ENCODE data around the gene ACP7.
"Not testable (repeated sequence)": the region's sequence is repeated elsewhere in the genome, so short reads cannot be mapped to it uniquely, and the experiment has no call there.

ACP7 gene

DNA sequence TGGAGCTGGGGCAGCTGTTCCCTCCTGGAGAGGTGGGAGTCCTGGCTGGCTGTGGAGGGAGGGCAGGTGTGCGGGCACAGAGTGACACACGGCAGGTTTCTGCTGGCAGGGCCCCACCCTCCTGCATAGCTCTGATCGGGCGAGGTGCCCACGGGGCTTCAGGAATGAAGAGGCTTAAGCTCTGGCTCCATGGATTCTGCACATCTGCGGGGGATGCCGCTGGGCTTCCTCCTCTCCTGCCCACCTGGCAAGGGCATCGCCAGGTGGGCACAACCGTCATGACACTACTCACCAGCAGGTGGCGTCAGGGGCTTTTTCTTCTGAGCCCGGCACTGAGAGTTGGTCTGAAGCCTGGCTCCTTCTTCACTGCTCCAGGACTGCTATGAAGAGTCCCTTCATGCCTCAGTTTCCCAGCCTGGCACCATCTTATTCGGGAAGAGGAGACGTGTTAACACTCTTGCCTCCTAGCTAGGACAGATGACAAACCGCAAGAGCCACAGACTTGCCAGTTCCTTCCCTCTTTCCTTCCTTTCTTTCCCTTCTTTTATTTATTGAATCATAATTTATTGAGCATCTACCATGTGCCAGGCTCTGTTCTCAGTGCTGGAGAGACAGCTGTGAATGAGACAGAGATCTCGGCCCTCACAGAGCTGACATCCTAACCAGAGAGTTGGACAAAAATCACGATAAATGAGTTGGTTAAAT lies 26.2 kb downstream of the ACP7 start:
- DNase-seq, result no peak

DNA sequence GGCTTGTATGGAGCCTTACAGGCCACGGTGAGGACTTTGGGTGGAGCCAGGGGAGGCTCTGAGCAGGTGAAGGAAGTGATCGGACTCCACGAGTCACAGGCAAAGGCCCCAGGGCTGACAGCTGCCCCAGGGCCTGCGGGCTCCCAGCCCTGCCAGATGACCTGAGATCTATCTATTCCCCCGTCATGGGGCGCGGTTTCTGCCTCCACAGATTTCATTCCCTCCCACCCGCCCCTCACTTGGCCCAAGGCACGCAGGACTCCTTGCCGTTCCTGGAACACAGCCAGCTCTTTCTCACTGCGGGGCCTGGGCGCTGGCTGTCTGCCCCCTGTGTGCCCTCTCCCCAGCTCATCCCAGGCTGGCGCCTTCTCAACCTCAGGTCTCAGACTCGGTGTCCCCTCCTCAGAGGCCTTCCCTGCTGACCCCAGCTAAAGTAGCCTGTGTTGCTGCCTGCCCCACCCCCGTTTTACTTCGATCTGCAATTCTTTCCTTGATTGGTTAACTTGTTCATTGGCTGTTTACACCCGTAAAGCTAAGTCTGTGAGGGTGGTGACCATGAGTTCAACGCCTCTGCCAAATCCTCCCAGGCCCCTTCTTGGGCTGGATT lies 27.5 kb downstream of the ACP7 start:
- no peak for DNase-seq

DNA sequence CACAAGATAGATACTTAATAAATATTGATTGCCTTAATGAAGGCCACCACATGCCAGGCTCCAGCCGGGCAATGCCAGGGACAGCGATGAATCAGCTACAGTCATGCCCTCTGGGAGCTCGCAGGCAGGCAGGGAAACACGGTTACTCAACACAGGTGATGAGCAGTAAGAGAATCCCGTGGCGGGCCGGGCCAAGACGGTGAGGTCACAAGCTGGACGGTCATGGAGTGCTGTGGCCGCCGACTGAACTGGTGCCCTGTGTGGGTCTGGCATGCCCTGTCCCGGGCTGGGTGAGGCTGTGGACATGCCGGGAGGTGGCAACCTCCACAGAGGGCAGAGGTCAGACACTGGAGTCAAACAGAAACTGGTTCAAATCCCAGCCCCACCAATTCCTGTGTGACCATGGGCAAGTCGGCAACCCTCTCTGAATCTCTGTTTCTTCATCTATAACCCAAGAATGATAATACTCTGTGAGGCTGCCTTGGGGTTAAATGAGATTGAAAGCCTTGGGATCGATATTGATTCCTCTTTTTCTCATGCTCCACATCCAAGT lies 28.2 kb downstream of the ACP7 start:
- no peak for DNase-seq

DNA sequence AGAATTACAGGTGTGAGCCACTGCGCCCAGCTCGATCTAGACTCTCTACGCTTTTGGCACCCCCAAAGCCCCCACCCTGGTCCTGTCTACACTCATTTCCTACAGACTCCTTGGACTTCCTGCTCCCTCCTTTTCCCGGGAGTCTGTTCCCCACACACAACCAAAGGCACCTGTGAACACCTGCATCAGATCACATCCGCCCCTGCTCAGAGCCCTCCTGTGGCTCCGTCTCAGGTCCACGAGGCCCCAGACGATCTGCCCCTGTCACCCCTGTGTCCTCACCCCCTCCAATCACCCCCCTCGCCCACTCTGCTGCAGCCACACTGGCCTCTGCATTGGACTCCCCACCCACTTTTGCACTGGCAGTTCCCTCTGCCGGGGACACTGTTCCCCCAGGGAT lies 29.0 kb downstream of the ACP7 start:
- no peak for DNase-seq

DNA sequence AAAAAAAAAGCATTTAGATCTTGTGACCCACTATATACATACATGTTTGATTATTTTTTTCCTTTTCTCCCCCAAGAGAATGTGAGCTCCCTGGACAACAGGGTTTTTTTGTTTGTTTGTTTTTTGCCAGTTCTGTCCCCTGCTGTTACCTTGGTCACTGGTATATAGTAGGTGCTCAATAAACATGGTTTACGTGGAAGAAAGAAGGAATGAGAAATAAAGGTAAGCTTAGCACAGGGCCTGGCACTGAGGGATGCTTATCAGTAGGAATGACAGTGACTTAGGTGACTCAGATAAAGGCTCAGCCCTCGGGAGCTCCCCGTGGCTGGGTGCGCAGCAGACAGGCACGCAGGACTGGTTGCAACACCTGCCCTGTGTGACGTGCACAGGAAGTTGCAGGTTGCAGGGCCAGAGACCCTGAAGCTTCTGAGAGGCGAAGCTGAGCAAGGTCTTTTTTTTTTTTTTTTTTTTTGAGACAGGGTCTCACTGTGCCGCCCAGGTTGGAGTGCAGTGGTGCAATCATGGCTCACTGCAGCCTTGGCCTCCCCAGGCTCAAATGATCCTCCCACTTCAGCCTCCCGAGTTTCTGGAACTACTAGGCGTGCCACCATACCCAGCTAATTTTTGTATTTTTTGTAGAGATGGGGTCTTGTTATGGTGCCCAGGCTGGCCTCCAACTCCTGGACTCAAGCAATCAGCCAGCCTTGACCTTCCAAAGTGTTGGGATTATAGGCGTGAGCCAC lies 31.1 kb downstream of the ACP7 start:
- DNase-seq, result no peak

DNA sequence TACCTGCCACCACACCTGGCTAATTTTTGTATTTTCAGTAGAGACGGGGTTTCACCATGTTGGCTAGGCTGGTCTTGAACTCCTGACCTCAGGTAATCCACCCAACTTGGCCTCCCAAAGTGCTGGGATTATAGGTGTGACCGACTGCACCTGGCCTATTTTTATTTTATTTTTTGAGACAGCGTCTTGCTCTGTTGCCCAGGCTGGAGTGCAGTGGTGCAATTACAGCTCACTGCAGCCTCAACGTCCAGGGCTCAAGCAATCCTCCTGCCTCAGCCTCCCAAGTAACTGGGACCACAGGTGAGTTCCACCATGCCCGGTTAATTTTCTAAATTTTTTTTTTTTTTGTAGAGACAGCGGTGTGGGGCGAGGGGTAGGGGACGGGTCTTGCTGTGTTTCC lies 32.9 kb downstream of the ACP7 start:
- DNase-seq, result not testable (repeated sequence)

DNA sequence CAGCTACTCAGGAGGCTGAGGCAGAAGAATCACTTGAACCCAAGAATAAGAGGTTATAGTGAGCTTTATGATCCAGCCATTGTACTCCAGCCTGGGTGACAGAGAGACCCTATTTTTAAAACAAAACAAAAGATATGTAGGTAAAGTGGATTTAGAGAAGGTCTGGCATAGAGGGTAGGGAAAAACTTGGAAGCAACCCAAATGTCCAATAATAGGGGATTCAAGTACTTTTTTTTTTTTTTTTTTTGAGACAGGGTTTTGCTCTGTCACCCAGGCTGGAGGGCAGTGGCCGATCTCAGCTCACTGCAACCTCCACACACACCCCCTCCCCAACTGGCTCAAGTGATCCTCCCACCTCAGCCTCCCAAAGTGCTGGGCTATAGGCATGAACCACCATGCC lies 35.7 kb downstream of the ACP7 start:
- DNase-seq, result no peak

DNA sequence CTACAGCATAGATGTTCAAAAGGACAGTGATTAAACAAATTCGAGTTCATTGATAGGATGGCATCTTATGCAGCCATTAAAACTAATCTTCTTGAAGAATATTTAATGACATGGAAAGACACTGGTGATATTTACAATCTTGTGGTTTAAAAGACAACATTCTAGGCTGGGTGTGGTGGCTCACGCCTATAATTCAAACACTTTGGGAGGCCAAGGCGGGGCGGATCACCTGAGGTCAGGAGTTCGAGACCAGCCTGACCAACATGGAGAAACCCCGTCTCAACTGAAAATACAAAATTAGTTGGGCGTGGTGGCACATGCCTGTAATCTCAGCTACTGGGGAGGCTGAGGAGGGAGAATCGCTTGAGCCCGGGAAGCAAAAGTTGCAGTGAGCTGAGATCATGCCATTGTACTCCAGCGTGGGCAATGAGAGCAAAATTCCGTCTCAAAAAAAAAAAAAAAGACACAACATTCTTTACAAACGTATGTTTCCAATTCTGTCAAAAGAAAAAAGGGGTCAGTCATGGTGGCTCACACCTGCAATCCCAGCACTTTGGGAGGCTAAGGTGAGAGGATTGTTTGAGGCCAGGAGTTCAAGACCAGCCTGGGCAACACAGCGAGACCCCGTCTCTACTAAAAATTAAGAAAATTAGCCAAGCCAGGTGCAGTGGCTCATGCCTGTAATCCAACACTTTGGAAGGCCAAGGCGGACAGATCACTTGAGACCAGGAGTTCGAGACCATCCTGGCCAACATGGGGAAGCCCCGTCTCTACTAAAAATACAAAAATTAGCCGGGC lies 39.0 kb downstream of the ACP7 start:
- DNase-seq, result no peak

DNA sequence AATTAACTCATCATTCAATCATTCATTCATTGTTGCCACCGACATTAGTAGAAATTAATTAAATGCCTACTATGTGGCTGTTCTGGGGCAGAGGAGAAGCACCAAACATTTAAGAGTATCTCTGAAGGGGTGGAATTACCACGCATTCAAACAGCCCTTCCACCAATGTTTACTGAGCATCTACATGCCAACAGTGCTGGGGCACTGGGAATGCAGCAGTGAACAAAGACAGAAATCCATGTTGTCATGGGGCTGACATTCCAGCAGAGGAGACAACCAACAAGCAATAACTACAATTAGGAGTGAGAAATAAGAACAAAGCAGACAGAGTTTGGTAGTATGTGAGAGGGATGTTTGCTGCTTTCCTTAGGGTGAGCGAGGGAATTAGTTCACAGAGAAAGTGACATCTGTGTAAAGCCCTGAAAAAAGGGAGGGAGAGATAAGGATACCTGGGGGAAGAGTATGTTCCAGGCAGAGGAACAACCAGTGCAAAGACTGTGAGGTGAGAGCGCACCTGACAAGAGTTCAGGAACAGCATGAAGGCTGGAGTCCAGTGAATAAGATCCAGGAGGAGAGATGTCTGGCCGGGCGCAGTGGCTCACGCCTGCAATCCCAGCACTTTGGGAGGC lies 40.1 kb downstream of the ACP7 start:
- DNase-seq, result no peak

DNA sequence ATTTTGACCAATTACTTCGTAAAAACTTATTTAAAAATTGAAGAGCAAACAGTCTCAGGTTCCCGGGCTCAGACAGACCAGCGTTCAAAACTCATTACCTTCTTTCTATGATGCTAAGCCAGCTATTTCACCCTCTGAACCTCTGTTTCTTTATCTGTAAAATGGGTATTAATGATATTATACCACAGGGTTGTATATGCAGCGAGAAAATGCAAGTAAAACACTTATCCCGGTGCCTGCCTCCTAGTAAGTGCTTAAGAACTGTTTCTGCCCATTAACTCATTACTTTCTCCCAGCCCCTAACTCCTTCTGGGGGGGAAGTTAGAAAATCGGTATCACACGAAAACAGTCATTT lies 41.0 kb downstream of the ACP7 start:
- no peak for DNase-seq

DNA sequence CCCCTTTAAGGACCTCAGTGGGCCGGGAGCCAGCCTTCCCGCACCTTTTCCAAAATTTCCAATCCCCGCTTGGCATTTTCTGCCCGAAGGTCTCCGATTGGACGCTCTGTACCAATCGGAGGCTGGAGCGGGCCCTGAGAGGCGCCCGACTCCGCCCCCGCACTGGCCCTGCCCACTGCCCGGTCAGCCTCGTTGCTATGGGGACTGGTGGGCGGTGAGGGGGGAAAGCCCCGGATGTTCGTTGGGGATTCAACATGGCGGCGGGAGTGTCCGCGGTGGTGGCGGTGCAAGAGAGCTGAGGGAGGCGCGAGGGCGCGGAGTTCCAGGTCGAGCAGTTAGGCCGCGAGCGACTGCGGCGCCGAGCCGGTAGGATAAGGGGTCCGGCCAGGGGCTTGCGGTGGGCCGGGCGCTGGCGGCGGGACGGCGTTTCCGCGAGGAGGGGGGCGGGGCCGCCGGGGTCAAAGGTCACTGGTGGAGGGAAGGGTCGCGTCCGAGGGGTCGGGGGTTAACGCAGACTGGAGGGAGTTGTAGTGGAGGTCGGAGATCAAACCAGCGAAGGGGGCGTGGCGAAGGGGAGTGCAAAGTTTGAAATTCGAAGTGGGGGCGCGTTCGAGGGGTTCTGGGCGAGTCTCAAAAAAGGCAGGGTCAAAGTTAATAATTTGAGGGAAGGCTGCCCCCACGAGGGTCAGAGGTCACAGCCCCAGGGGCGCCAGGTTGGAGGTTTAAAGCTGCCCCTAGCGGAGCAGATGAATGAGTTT lies 41.6 kb downstream of the ACP7 start, which contains the start of gene PAK4:
PAK4 (plus strand) TSS at position 233 of the 758 bp plus-strand sequence. CDS start 43,768 bp downstream, outside the sequence.
- DNase-seq, result peak; percentile 93

DNA sequence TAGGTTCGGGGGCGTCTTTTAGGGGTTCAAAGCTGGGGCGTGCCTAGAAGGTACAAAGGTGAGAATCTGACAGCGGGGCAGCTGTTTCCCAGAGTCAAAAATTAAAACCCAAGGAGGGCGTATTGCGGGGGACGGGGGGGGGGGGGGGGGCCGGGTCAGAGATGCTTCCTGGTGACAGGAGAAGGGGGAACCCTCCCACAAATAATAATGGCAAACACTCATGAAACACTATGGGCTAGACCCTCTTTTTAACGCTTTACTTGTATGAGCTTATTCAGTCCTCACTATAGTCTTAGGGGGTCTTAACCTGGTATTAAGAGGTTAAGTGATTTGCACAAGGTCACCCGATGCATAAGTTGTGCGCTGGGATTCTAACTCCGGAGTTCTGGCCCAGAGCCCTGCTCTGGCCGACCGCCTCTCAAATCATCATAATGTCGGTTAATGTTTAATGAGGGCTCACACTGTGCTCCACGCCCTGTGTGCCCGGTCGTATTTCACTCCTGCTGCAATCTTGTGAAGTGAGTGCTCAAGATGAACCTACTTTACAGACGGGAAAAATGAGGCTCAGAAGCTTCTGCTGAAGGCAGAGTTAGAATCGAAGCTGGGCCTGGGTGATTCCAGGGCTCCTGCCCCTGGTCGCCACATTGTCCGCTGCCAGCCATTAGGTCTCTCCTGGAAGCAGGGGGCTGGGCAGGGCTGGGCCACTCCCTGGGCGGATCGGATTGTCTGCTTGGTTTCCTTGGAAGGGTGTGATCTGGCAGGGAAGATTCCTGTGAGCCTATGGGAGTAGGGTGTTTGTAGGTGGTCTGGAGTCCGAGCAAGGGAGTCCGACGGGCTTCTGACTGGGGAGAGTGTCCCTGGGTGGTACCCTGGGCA lies 42.4 kb downstream of the ACP7 start:
- no peak for DNase-seq

DNA sequence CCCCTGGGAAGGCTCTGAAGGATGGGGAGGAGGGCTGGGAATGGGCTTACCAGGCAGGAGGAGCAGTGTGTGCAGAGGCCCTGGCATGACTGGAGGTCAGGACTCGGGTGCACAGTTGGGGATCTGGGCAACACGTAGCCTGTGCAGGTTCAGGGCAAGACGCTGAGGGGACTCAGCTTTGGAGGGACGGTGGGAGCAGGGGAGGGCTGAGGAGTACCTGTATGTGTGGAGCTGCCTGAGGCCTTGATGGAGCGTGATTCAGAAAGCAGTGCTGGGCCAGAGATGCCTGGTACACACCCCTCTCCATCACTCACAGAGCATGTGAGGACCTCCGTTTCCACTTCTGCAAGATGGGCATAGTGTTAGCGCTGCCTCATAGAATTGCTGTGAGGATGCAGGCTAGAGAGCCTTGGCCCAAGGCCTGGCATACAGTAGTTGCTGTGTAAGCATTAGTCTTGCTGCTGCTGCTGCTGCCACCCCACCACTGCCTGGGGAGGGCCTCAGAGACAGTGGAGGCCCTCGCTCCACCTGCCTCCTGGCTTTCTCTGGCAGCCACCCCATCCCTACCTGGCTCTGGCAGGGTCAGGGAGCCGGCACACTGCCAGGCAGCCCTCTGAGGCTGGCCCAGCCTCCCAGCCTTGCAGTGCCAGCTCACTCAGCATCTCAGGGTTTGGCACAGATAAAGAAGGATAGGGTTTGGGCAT lies 43.8 kb downstream of the ACP7 start:
- no peak for DNase-seq

DNA sequence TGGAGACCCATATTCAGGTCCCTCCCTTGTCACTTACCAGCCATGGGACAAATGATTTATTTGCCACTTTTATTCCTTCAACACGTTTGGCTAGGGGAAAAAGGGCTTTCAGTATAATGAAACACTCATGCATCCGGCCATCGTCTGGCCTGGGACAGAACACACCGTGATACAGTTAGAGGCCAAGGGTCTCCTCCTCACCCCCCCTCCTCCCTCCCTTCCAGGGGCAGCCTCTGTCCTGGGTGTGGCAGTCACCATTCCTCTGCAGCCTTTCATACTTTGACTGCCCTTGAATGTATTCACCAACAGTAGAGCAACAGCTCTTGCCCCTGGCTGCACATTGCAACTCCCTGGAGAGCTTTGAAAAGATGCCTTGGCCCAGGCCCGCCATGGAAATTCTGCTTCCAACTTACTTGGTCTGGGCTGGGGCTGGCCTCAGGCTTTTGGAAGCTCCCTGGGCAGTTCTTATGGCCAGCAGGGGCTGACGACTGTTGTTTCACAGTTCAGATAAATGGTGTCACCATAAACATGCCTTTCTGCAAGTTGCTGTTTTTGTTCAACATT lies 44.4 kb downstream of the ACP7 start:
- DNase-seq, result no peak

DNA sequence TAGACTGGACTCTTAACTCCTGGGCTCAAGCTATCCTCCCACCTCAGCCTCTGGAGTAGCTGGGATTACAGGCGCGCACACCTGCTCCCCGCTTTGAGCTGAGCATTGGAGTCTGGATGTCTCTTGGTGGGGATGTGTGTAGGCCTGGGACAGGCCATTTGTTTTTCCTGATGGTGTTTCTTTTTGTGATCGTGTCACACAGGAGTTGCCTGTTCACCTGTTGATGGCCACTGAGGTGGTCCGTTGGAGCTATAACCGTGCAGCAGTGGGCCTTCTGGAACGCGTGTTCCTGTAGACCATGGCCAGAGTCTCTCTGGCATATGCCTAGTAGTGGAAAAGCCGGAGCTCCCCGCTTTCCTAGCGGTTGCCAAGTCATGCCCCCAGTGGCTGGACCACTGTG lies 44.9 kb downstream of the ACP7 start:
- DNase-seq, result no peak

DNA sequence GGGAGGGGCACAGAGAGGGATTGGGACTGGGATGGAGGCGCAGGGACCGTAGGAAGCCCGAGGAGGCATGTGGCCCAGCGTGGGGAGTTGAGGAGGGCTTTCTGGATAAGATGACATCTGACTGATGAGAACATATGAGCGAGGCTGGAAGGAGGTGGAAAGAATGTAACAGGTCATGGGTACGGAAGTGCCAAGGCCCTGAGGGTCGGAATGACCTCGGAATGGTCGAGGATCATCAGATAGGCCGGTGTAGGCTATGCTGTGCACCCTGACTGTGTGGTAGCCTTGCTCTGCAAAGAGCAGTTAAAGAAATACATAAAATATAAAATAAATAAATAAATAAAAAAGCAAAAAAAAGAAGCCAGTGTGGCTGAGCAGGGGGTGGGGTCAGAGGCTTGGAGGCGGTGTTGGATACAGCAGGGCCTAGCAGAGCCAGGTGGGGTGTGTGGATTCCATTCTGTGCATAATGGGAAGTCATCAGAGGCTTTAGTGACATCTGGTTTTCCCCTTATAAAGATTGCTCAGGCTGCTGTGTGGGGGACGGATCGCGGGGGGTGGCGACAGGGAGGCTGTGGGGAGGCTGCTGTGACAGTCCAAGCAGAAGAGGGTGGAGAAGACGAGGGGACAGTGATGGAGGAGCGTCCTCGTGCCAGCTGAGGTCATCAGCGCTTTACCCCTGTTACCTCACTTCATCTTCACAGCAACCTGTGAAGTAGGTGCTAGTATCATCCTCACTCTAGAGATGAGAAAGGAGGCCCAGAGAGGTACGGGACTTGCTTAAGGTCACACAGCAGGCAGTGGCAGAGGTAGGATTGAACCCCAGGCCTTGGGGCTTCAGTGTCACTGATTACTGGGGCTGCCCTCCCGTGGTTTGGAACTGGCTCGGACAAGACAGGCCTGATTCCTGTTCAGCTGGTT lies 46.4 kb downstream of the ACP7 start:
- no peak for DNase-seq

DNA sequence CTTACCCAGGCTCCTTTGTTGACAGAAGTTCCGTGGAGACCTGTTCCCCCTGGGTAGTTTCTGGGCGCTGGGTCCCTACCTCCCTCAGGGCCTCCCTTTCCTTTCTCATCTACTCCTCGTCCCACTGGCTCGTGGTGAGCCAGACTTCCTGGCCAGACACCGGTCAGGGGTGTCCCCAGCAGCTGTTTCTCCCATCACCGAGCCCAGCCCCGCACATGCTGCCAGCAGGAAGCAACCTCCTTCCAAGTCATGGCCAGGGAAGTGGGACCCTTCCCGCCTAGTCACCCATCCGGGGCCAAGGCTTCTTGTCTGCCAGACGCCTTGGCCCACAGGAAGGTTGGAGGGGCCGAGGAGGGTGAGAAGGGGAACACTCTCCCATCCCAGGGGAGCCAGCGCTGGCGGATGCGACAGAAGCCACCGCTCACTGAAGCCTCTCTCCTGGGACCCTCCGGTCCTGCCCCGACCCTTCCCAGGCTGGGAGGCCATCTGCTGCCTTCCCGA lies 47.1 kb downstream of the ACP7 start:
- DNase-seq, result no peak

DNA sequence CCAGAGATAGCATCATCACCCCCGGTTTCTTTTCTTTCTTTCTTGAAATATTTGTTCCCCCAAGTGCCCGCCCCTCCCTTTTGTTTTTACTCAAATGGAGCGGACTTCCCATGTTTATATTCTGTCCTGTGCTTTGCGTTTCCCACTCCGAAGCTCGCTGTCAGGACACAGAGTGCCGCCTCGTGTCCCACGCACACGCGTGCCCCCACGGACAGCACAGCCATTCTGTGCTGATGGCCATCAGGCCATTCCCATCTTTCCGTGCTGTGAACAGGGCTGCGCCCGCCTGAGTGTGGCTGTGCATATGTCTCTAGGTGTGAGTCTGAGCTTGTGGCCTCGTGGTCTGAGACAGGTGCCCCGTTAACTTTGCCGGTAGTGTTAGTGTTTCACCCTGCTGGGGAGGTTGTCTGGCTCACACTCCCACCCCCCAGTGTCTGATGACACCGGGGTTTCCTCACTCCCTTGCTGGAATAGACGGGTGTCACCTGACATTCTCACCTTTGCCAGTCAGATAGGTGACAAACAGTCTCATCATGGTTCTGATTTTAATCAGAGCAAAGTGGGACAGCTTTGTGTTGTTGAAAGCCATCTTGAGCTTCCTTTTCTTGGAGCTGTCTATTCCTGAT lies 48.3 kb downstream of the ACP7 start:
- no peak for DNase-seq

Measured in GDM1 (cell line).